ENCODE data around the gene DHX16.

DNA sequence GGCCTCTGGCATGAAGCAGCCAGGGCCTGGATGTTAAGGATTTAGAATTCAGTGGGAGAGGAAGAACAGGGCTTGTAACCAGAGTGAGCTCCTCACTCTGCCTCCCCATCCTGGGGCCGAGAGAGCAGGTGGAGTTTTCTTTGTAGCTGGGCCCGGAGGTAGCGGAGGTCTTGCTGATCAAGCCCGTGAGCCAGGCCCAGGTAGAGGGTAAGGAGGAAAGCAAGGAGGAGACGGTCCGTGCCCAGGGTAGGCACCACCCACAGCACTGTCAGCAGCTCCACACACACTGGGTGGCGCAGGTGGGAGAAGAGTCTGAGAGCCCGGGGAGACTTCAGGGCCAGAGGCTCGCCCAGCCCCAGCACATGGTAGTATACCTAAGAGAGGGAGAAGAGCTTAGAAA, 15.8 kb upstream of the DHX16 start:
- TF ChIP-seq, protein P1, sequence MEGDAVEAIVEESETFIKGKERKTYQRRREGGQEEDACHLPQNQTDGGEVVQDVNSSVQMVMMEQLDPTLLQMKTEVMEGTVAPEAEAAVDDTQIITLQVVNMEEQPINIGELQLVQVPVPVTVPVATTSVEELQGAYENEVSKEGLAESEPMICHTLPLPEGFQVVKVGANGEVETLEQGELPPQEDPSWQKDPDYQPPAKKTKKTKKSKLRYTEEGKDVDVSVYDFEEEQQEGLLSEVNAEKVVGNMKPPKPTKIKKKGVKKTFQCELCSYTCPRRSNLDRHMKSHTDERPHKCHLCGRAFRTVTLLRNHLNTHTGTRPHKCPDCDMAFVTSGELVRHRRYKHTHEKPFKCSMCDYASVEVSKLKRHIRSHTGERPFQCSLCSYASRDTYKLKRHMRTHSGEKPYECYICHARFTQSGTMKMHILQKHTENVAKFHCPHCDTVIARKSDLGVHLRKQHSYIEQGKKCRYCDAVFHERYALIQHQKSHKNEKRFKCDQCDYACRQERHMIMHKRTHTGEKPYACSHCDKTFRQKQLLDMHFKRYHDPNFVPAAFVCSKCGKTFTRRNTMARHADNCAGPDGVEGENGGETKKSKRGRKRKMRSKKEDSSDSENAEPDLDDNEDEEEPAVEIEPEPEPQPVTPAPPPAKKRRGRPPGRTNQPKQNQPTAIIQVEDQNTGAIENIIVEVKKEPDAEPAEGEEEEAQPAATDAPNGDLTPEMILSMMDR (IDR thresholded peaks at IDR 0.05), result no peak
- no peak for TF ChIP-seq EZH2 (IDR thresholded peaks at IDR 0.05; ENCODE audit: borderline replicate concordance, insufficient read depth, low read depth, low read length, poor library complexity, severe bottlenecking)
